Activated CD4-positive, CD25-positive, alpha-beta regulatory T cell treated with anti-CD3 and anti-CD28 coated beads, Interleukin-2, amount 50 U/mL, for 24 hours (primary cell): ENCODE data around the gene ZNF207.
"Not testable (repeated sequence)": the region's sequence is repeated elsewhere in the genome, so short reads cannot be mapped to it uniquely, and the experiment has no call there.

Source experiments
- ATAC-seq, 2 donors: fragments of 150-1000 bp; cut with Tn5 transposase; one replicate each; pipeline ENCODE4 v1.10.0; 2021; ENCODE audit warnings: mild to moderate bottlenecking in 1 of 2, moderate library complexity in 1 of 2

ZNF207 gene

GRCh38 chr17:32388613-32389459 lies 38.9 kb downstream of the ZNF207 start:
- no peak for ATAC-seq

GRCh38 chr17:32393904-32394303 lies 43.9 kb downstream of the ZNF207 start:
- ATAC-seq: no peak

- no peak for ATAC-seq
These were observed 46.4 kb downstream of the ZNF207 start for GRCh38 chr17:32396343-32396742.

- no peak for ATAC-seq
These were observed 49.0 kb downstream of the ZNF207 start for GRCh38 chr17:32398946-32399345.

- not testable (repeated sequence) for ATAC-seq
These were observed 60.1 kb downstream of the ZNF207 start for GRCh38 chr17:32410085-32410484.

- ATAC-seq: no peak
These were observed 76.9 kb downstream of the ZNF207 start for GRCh38 chr17:32426894-32427293.

GRCh38 chr17:32429598-32429997 lies 79.6 kb downstream of the ZNF207 start:
- no peak for ATAC-seq
